HepG2 (cell line): ENCODE measurements around the gene TPST1.

Experiments
- CTCF ChIP-seq: sonication (generic); formaldehyde crosslinking; IDR thresholded peaks from 2 replicates; pipeline ENCODE4 v1.5.0; 2020; ENCODE audit warnings: mild to moderate bottlenecking, missing genetic modification reagents, moderate library complexity
- DMTF1 ChIP-seq: sonication (generic); formaldehyde crosslinking; IDR thresholded peaks from 2 replicates; pipeline ENCODE4 v1.4.0; 2020; ENCODE audit warnings: mild to moderate bottlenecking, missing genetic modification reagents
- ETV6 ChIP-seq: sonication (generic); formaldehyde crosslinking; conservative IDR thresholded peaks from 2 replicates; pipeline ENCODE4 v1.4.0; 2020; ENCODE audit warnings: missing genetic modification reagents
- GABPA ChIP-seq, 2 experiments: IDR thresholded peaks; 2 replicates each; pipeline ENCODE4 v1.6.1; 2011 to 2016; ENCODE audit warnings: low read depth in 2 of 2, low read length in 1 of 2, missing biosample characterization in 1 of 2, missing genetic modification characterization in 1 of 2
- MYC ChIP-seq: sonication (generic); formaldehyde crosslinking; IDR thresholded peaks from 2 replicates; pipeline ENCODE4 v1.9.0; 2021; ENCODE audit warnings: missing genetic modification reagents, borderline replicate concordance
- NRL ChIP-seq: sonication (generic); formaldehyde crosslinking; IDR thresholded peaks from 2 replicates; pipeline ENCODE4 v1.5.0; 2020; ENCODE audit warnings: missing genetic modification reagents, mild to moderate bottlenecking, moderate library complexity, borderline replicate concordance
- RAD21 ChIP-seq: fragments of 450-650 bp; formaldehyde crosslinking; IDR thresholded peaks from 2 replicates; pipeline ENCODE4 v1.5.0; 2020; ENCODE audit warnings: mild to moderate bottlenecking
- ZNF564 ChIP-seq: sonication (generic); formaldehyde crosslinking; IDR thresholded peaks from 2 replicates; pipeline ENCODE4 v1.8.1; 2023; ENCODE audit warnings: mild to moderate bottlenecking, missing genetic modification reagents
- ZSCAN9 ChIP-seq: IDR thresholded peaks from 2 replicates; pipeline ENCODE4 v1.6.1; 2016; ENCODE audit warnings: borderline replicate concordance
- TF ChIP-seq, protein P1 (sequence below): sonication (generic); formaldehyde crosslinking; IDR thresholded peaks from 2 replicates; pipeline ENCODE4 v1.8.1; 2022; ENCODE audit warnings: mild to moderate bottlenecking, missing genetic modification reagents

DNA sequence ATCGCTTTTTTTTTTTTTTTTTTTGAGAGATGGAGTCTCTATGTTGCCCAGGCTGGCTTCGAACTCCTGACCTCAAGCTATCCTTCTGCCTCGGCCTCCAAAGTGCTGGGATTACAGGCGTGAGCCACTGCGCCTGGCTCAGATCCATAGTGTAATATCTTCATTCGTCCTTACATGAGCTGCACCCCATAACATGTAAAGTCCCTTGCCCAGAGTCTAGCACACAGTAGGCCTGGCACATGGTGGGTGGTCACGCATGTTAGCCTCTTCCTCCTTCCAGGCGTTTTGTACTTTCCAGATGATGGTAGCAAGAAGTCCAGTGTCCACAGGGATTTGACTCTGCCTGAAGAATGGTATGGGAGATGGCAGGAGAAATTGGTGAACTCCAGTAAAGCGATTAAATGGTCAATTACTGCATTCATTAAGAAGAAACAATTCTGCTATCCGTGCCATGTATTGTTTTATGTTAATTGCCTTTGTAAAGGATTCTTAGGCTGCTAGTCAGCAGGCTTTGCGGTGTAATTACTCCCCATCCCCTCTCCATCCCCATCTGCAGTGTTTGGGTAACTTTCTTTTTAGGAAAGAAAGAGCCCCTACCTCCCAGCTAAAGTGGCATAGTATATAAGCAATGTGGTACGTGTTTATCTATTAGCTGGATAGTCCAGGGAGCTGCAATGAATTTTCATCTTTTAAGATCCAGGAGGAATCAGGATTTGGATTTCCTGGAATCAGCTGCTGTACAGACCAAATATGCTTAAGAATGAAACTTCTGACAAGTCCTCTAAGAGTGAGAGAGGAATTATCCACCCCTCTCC, 1.2 kb downstream of the TPST1 start:
- TF ChIP-seq GABPA (IDR thresholded peaks at IDR 0.05; ENCODE audit: low read depth, low read length) (no peak), GABPA (CRISPR knock-in tag; IDR thresholded peaks at IDR 0.05; ENCODE audit: low read depth) (no peak), ETV6 (CRISPR knock-in tag) (no peak), DMTF1 (CRISPR knock-in tag) (no peak), NRL (CRISPR knock-in tag) (no peak), MYC (CRISPR knock-in tag) (no peak), ZNF564 (no peak), CTCF (CRISPR knock-in tag) (no peak), ZSCAN9 (CRISPR knock-in tag) (no peak), RAD21 (CRISPR knock-in tag) (no peak)
- TF ChIP-seq, protein P1, sequence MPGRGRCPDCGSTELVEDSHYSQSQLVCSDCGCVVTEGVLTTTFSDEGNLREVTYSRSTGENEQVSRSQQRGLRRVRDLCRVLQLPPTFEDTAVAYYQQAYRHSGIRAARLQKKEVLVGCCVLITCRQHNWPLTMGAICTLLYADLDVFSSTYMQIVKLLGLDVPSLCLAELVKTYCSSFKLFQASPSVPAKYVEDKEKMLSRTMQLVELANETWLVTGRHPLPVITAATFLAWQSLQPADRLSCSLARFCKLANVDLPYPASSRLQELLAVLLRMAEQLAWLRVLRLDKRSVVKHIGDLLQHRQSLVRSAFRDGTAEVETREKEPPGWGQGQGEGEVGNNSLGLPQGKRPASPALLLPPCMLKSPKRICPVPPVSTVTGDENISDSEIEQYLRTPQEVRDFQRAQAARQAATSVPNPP (CRISPR knock-in tag), result no peak
